Measurements from ENCODE around the gene ACTA2.

DNA sequence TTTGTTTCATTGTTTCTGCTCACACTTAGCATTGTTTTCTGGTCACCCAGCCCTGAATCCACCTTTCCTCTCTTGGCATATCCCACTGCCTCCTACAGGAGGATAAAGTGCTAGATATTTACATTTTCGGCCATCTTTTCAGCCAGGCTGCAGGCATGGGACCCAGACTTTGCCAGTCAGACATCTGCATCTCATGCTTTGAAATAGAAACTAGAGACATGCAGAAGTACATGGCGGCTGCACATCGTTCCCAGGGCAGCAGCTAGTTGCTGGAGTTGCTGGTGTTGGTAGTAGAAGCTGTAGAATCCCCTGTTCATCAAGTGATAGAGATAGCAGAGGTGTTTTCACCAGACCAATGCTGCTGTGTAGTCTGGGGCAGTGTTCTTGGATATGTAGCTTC lies 53.8 kb downstream of the ACTA2 start:
- TF ChIP-seq EZH2 (IDR thresholded peaks at IDR 0.05; ENCODE audit: borderline replicate concordance, low read length), result no peak
- TF ChIP-seq, protein P1, sequence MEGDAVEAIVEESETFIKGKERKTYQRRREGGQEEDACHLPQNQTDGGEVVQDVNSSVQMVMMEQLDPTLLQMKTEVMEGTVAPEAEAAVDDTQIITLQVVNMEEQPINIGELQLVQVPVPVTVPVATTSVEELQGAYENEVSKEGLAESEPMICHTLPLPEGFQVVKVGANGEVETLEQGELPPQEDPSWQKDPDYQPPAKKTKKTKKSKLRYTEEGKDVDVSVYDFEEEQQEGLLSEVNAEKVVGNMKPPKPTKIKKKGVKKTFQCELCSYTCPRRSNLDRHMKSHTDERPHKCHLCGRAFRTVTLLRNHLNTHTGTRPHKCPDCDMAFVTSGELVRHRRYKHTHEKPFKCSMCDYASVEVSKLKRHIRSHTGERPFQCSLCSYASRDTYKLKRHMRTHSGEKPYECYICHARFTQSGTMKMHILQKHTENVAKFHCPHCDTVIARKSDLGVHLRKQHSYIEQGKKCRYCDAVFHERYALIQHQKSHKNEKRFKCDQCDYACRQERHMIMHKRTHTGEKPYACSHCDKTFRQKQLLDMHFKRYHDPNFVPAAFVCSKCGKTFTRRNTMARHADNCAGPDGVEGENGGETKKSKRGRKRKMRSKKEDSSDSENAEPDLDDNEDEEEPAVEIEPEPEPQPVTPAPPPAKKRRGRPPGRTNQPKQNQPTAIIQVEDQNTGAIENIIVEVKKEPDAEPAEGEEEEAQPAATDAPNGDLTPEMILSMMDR (conservative IDR thresholded peaks at IDR 0.05 in 1 of 2, IDR thresholded peaks at IDR 0.05 in 1 of 2; ENCODE audit: extremely low read depth in 1 of 2, insufficient read depth in 1 of 2, low read depth in 1 of 2, low read length in 2 of 2), result no peak

All from mammary epithelial cell (primary cell).